NCI-H1930 (cell line): ENCODE data around the gene TBXA2R.
"Not testable (repeated sequence)": the region's sequence is repeated elsewhere in the genome, so short reads cannot be mapped to it uniquely, and the experiment has no call there.

Experiments
- DNase-seq, 2 experiments: peaks; one replicate each; lab custom pipeline; 2025; lab: John Stamatoyannopoulos, UW

TBXA2R gene

GRCh38 chr19:3605361-3605760 is 1.3 kb downstream of the TBXA2R start:
- DNase-seq, result no peak

- DNase-seq, result no peak
Observed at GRCh38 chr19:3604987-3605343, 1.7 kb downstream of the TBXA2R start.

- no peak for DNase-seq
Observed at GRCh38 chr19:3604227-3604986, 2.3 kb downstream of the TBXA2R start.

GRCh38 chr19:3603121-3603811 is 3.4 kb downstream of the TBXA2R start:
- no peak for DNase-seq

- DNase-seq, result no peak
Observed at GRCh38 chr19:3601021-3601420, 5.7 kb downstream of the TBXA2R start.

GRCh38 chr19:3599776-3600187 is 6.9 kb downstream of the TBXA2R start:
- no peak for DNase-seq

GRCh38 chr19:3595521-3596061 is 11.1 kb downstream of the TBXA2R start:
- no peak for DNase-seq

- no peak for DNase-seq
Observed at GRCh38 chr19:3593156-3593555, 13.5 kb downstream of the TBXA2R start.

GRCh38 chr19:3591876-3592613 is 14.6 kb downstream of the TBXA2R start:
- no peak for DNase-seq

- DNase-seq, result no peak
Observed at GRCh38 chr19:3590991-3591659, 15.6 kb downstream of the TBXA2R start.

GRCh38 chr19:3589949-3590348 is 16.7 kb downstream of the TBXA2R start:
- DNase-seq, result no peak

- no peak for DNase-seq
Observed at GRCh38 chr19:3589439-3589838, 17.2 kb downstream of the TBXA2R start.

- DNase-seq, result no peak
Observed at GRCh38 chr19:3586707-3587346, 19.8 kb downstream of the TBXA2R start.

- DNase-seq, result peak in 1 of 2 experiments; percentile 10
Observed at GRCh38 chr19:3586127-3586626, 20.5 kb downstream of the TBXA2R start.

- no peak for DNase-seq
Observed at GRCh38 chr19:3585301-3586126, 21.2 kb downstream of the TBXA2R start, which contains the start of gene GIPC3. Gene GIPC3 (plus strand): TSS chr19:3585478. CDS start chr19:3585598, 120 bp downstream.

GRCh38 chr19:3584036-3584802 is 22.5 kb downstream of the TBXA2R start:
- DNase-seq, result not testable (repeated sequence)

- not testable (repeated sequence) for DNase-seq
Observed at GRCh38 chr19:3581792-3582191, 24.9 kb downstream of the TBXA2R start.

GRCh38 chr19:3580156-3580934 is 26.3 kb downstream of the TBXA2R start:
- no peak for DNase-seq

GRCh38 chr19:3578390-3578789 is 28.3 kb downstream of the TBXA2R start:
- DNase-seq, result no peak
